Gastroesophageal sphincter (tissue), 4 donors: ENCODE data around the gene LRRC4. TPM values are rescaled to one million over a fixed set of nuclear protein-coding genes. Genes with fewer than 3 reads are reported as not detected.

ENCODE experiments used
- ATAC-seq: fragments of 150-250 bp; one replicate; pipeline ENCODE4 v1.9.1; 2016; ENCODE audit warnings: mild to moderate bottlenecking, moderate library complexity
- H3K27ac ChIP-seq, 4 donors: fragments of 200-600 bp; sonication (generic) in 3 of 4; 1 replicate in 3 of 4; 2 replicates in 1 of 4; pipeline ENCODE4 v1.5.1; 2016 to 2019
- H3K27me3 ChIP-seq: fragments of 200-600 bp; sonication (generic); one replicate; pipeline ENCODE4 v1.5.1; 2019
- H3K36me3 ChIP-seq, 2 donors: fragments of 200-600 bp; sonication (generic); one replicate each; pipeline ENCODE4 v1.5.1; 2019; ENCODE audit warnings: control low read depth in 1 of 2
- H3K4me1 ChIP-seq, 3 donors: fragments of 200-600 bp; sonication (generic); 1 replicate in 2 of 3; 2 replicates in 1 of 3; pipeline ENCODE4 v1.5.1; 2016 to 2019; ENCODE audit warnings: control low read depth in 2 of 3
- H3K4me3 ChIP-seq, 2 donors: fragments of 200-600 bp; sonication (generic); one replicate each; pipeline ENCODE4 v1.5.1; 2019; ENCODE audit warnings: mild to moderate bottlenecking in 1 of 2, moderate library complexity in 1 of 2
- H3K9me3 ChIP-seq, 3 donors: fragments of 200-600 bp; sonication (generic); one replicate each; pipeline ENCODE4 v1.5.1; 2017 to 2019; ENCODE audit warnings: control low read depth in 2 of 3
- CTCF ChIP-seq, 4 experiments: fragments of 200-600 bp in 2 of 4; fragments of 450-650 bp in 2 of 4; sonication (generic) in 1 of 4; IDR thresholded peaks; one replicate each; pipeline ENCODE4 v1.5.1; 2017 to 2019; ENCODE audit warnings: antibody characterized with exemption in 4 of 4, mild to moderate bottlenecking in 2 of 4, moderate library complexity in 2 of 4
- EP300 ChIP-seq: sonication (generic); formaldehyde crosslinking; IDR thresholded peaks from one replicate; pipeline ENCODE4 v1.6.1; 2017; ENCODE audit warnings: antibody characterized with exemption, mild to moderate bottlenecking
- POLR2A ChIP-seq, 2 donors: fragments of 450-650 bp; IDR thresholded peaks; one replicate each; pipeline ENCODE4 v1.6.1; 2017; ENCODE audit warnings: antibody characterized with exemption in 2 of 2, mild to moderate bottlenecking in 2 of 2, moderate library complexity in 1 of 2
- POLR2AphosphoS5 ChIP-seq: sonication (generic); formaldehyde crosslinking; IDR thresholded peaks from one replicate; pipeline ENCODE4 v1.6.1; 2017; ENCODE audit warnings: antibody characterized with exemption
- WGBS, 2 donors: methylation state at CpG; one replicate each; pipeline ENCODE4 v1.1.5; 2018; ENCODE audit warnings: low coverage in 1 of 2; 5-methylcytosine and 5-hydroxymethylcytosine counted together
- total RNA-seq, 4 donors: library from RNA; depleted of rRNA; stranded (reverse); fragments of >200 nt; gene quantifications; one replicate each; pipeline ENCODE4 v1.1.0, GENCODE V29; 2016

LRRC4 gene
- total RNA-seq, 4 donors from 2014 or later, result 0.39 to 1.9 (median 0.82) TPM; not detected in 1

- Histone ChIP-seq H3K27ac (no peak overlapping the region), H3K4me1 (peaks cover 0 to 5% (median 0%) of the 10 kb centered on the region in 3 donors), H3K9me3 (peaks cover 0 to 8% (median 0%) of the 10 kb centered on the region in 3 donors), H3K36me3 (no peaks in the 10 kb centered on the region), H3K27me3 (no peaks in the 10 kb centered on the region), H3K4me3 (no peak overlapping the region)
- no peak for ATAC-seq
- 93 to 100% methylated on average over 4 of the region's 4 CpGs for WGBS, 2 donors
- no peak for TF ChIP-seq EP300
- no peak for TF ChIP-seq POLR2A (IDR thresholded peaks at IDR 0.05)
- TF ChIP-seq CTCF (IDR thresholded peaks at IDR 0.05), result no peak
- no peak for TF ChIP-seq POLR2AphosphoS5
Measured at GRCh38 chr7:127978421-127978820, 52.8 kb downstream of the LRRC4 start.

Other genes with a start within 250 kb of the LRRC4 start
- gene LEP, start 209.8 kb upstream of the LRRC4 start, total RNA-seq, result 1 to 10 TPM in 1 of 4 donors, under 1 TPM in 1, not detected in 2; 0.15 to 6.6 TPM